ENCODE data around the gene UBASH3B.
A peak's percentile ranks its signal among the peaks of the same experiment; 100 is the strongest.

The UBASH3B gene

DNA sequence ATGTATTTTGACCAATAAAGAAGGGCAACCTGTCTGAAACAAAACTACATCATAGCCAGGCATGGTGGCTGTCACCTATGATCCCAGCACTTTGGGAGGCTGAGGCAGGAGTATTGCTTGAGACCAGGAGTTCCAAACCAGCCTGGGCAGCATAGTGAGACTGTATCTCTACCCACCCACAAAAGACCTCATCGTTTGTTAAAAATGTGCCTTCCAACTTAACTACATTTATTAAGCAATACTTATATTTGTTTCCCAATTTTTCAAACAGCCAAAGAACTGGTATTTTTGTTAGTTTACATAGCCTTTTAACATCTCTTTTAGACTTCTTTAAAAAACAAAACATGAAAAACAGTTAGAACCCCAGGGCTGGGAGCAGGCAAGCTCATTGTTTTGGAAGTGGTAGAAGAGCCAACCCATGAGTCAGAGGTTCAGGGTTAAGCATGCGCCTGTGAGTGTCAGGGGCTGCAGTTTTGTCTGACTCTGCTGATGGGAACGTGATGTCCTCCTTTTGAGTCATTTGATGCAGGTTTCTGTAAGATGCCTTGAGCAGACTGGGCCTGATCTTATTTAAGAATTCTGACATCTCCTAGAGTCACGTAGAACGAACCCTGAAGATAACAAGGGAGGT, 128.9 kb downstream of the UBASH3B start:
- DNase-seq (ENCODE audit: low read depth): no peak

DNA sequence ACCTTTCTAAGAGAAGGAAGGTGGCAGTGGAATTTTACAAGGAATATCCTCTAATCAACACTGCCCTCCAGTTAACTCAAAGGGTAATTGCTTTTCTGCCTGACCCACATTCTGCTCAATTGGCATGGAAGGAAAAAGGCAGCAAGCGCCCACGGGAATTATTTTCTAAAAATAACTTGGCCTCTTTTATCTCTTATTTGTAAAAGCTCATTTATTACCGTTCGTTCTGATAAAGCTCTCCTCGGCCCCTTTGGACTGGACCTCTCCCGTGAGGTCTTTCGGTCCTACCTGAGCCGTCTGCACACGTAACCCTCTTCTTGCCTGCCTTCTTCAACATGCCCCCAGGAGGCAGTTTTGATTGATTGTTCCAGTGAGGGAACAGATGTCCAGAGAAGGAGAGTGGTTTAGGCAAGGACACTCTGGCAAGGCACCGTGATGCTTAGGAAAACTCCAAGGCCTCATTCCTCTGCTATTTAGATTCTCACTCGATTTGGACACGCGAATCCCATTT, 129.6 kb downstream of the UBASH3B start:
- no peak for DNase-seq (ENCODE audit: low read depth)

DNA sequence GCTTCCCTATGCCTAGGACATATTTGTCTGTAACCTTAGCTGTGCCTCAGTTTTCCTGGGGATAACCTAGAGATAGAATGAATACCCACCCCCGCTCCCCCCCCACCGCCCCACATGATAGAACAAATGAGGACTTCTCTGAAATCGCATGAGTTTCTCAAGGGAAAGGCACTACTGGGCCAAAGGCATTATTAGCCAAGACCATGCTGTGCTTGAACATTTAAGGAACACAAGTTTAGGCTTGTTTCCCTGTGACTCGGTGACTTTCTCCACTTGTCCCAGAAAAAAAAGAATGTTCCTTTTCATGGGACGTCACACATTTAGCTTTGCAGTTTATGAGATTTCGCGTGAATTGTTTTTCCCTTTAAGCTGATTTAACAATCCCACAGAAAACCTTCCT, 131.4 kb downstream of the UBASH3B start:
- DNase-seq (ENCODE audit: low read depth): no peak

DNA sequence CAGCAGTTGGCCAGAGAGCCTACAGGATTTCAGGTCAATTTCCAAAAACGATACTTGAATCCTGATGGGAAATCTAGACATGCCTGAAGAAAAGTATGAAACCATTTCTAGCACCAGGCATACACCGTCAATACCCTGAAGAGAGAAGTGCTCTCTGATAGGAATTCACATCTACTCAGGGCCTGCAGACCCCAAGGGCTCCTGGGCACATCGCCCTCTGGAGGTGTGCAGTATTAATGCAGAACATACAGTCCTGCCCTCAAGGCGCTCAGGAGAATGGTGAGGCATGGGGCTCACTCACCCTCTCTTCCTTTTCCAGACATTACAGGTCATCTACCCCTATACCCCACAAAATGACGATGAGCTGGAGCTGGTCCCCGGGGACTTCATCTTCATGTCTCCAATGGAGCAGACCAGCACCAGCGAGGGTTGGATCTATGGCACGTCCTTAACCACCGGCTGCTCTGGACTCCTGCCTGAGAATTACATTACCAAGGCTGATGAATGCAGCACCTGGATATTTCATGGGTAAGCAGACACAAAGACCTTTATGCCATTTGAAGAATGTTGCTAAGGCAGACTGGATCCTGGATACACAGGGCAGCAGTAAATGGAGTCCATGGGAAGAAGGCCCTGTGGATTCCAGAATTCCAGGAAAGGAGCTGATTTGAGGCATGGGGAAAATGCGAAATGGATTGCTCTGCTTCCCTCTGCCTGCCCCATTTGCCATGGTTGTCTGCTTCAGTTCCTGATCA, 133.4 kb downstream of the UBASH3B start:
- DNase-seq (ENCODE audit: low read depth): no peak

DNA sequence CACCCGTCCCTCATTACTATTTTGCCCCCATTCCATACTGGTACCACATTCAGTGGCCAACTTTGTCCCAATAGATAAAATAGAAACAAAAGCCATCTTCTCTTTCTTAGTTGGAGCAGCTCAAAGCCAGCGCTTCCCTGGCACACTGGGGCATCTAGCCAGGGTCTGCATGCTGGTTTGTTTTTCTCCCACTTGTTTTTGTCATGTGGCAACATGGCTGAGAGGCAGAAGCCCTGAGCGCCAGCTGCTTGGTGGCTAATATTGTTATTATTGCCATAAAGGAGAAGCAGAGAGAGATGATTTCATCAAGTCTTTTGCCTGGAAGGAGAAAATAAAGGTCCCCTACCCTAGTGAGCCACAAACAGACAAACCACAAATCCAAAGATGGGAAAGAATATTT, 134.4 kb downstream of the UBASH3B start:
- no peak for DNase-seq (ENCODE audit: low read depth)

DNA sequence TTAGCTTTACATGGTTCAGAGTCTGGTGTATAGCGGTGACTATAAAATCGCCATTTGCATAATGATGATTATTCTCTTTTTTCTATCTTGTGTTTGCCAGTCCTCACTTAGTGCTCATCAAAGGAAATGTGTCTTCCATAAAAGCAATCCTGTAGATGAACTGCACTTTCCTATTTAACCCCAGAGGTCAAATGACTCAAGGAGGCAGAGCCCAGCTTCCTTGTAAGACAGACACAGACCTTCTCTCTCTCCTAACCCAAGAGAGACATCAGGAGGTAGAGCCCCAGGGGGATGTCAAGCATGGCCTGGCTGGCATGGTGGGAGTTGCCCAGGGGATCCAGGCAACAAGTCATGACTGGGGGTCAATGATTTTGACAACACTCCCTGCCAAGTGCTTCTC, 135.9 kb downstream of the UBASH3B start:
- no peak for DNase-seq (ENCODE audit: low read depth)

DNA sequence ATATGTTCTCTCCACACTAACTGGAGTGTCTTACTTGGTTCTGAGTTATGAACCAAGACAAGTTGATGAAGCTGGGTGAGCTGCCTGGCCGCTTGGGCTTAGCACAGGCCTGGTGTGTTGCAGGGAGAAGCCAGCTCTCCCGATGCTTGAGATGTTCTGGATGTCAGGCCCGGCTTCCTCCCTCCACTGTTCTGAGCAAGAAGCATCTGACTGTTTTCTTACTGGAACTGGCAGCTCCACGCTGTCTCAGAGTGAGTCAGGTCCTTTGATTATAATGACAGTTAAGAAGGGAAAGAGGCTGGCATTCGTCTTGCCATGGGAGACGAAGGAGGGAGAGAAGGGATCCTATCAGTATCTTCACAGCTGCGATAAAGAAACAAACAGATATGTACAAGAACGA, 136.3 kb downstream of the UBASH3B start:
- DNase-seq (ENCODE audit: low read depth): no peak

DNA sequence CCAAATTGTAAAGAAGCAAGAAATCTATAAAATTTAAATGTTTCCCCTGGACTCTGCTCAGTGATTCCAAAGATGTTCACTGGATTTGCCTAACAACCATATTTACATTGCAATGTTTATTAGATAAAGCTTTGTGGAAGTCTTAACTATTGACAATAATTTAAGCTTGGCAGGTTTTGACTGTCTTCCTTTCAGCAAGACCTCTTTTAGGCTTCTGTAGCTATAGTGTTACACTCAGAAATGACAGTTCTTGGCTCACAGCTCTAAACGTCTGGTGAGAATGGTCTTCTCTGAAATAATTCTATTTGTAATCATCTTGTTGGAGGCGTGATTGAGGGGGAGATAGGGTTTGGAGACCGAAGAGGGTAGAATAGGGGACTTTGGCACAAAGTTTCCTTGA, 138.0 kb downstream of the UBASH3B start:
- no peak for DNase-seq (ENCODE audit: low read depth)

DNA sequence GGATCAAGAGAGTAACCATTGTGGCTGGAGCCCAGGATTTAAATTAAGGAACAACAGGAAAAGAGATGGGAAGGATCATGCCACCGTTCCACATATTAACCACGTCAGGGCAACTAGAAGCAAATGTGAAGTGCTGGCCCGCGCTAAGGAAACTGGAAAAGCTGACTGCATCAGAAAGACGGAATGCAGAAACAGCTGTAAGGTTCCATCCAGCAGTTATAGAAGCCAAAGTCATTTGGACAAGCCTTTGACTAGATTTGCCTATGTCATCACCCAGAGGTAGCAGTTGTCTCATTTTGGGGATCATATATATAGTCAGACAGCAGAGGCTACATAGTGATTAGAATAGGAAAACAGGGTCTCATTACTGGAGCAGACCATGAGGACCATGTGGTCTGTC, 139.8 kb downstream of the UBASH3B start:
- no peak for DNase-seq (ENCODE audit: low read depth)

DNA sequence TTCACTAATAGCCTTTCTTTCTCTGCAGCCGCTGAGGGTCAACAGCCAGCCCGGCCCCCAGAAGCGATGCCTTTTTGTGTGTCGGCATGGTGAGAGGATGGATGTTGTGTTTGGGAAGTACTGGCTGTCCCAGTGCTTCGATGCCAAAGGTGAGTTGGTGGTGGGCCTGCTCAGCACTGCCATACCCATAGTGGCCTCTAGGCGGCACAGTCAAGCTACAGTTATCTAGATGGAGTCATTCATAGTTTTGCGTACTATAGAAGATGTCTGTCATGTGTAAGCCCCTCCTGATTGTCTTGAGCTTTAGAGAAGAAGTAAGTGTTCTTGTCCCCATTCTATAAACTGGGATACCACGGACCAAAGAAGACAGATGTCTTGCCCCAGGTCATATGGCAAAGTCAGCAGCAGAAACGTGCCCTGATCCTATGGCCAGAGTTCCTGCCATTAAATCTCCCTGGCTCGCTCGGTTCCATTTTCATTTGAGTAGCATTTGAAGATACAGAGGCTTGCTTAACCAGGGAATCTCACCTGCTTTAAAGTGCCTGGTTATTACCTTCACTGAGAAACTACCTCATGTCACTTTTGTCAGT, 140.7 kb downstream of the UBASH3B start:
- DNase-seq (ENCODE audit: low read depth): peak; percentile 33

DNA sequence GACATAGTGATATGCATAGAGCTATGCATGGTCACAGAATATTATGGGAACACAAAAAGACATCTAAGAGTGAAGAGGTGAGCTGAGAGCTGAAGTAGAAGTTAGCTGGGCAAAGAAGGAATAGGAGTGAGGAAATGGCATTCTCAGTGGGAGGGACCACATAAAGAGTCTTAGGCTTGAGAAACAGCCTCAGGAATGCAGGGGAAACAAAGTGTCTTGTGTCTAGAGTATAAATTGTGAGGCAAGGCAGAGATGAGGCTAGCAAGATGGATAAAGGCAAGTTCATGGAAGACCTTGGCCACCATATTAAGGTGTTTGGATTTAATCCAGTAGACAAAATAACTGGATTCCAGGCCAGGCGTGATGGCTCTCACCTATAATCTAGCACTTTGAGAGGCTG, 142.1 kb downstream of the UBASH3B start:
- DNase-seq (ENCODE audit: low read depth): no peak

DNA sequence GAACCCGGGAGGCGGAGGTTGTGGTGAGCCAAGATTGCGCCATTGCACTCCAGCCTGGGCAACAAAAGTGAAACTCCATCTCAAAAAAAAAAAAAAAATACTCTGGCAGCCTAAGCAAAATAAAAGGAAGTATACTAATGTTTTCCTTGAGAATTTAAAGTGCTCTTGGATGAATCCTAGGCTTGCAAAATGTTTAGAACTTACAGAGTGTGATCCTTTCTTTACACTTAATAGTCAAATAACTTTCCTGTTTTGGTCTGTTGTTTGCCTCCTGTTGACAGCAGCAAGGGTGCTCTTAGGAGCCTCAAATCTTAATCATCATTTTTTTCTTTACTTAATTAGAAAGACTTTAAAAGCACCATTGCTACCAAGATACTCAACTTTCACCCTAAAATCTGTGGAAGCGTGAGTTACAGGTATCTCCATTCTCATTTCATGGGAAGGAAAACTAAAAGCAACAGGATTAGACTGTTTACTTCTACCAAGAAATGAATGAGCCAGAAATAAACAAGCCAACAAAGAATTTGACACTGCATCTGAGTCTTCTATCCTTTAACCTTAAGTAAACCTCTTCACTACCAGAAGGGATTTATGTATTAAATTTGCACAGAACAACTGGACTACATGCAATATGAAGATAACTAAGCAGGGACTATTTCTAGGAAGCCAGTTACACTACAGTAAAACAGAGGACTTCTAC, 144.0 kb downstream of the UBASH3B start:
- DNase-seq (ENCODE audit: low read depth): no peak

DNA sequence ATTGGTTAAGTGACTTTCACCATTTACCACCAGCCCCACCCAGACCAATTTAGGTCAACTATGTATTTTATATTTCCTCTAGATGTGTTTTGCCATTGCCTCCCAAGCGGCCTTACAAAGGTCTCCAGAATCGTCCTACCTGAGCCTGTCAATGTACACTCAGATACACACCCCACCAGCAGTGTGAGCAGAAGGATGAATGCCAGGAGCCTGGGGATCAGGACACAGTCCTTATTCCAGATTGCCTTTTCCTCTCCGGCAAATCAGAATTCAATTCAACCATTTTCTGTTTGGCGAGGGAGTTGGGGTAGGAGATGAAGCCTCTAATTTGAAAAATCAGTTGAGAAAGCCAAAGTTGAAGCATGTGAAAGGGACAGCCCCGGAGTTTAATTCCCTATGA, 147.4 kb downstream of the UBASH3B start:
- no peak for DNase-seq (ENCODE audit: low read depth)

DNA sequence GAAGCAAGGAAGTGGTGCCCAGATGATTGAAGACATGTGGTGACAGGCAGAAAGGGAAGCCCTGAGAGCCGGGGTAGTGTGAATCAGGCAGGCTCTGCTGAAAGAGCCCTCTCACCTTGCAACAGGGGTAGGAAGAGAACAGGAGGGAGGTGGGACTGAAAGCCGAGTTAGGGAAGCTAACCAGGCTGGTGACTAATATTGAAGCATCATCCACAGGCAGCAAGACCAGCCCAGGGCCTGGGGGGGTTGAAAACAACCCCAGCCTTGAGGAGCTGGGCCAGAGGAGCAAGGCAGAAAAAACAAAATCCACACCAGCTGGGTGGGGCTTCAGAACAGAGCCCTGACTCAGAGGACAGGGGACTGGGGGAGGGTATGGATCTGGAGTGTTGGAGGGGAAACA, 147.8 kb downstream of the UBASH3B start:
- DNase-seq (ENCODE audit: low read depth): no peak

DNA sequence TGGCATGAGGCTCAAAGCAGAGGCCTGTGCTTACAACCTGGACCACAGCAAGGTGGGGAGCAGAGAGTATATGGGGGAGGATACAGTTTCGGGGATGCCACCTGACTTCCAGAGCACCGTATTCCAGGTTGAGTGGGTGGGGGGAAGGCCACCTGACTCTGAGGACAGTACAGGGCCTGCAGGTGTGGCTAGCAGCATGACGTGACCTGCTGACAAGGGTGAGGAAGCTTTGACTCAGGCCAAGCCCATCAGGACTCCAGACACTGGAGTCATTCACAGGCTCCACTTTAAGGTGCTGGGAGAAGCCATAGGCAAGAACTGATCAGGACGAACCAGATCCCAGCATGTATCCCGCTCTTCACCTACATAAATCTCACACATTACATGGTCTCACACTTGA, 148.2 kb downstream of the UBASH3B start:
- DNase-seq (ENCODE audit: low read depth): no peak

DNA sequence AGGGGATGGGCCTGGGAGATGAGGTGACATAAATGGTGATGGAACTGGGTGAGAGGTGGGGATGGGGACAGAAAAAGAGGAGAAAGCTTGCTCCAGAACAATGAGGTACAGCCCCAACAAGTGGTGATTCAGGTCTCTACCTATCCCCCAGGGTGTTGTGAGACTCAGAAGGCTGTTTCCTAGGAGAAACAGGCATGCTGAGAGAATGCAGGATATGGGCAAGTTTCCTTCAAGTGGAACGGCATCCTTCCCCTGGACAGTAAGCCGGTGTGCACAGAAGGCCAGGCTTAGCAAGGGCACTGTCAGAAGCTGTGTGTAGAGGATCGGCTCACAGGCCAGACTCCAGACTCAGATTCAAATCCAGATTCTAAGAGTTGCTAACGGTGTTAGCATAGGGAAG, 148.6 kb downstream of the UBASH3B start:
- DNase-seq (ENCODE audit: low read depth): no peak

DNA sequence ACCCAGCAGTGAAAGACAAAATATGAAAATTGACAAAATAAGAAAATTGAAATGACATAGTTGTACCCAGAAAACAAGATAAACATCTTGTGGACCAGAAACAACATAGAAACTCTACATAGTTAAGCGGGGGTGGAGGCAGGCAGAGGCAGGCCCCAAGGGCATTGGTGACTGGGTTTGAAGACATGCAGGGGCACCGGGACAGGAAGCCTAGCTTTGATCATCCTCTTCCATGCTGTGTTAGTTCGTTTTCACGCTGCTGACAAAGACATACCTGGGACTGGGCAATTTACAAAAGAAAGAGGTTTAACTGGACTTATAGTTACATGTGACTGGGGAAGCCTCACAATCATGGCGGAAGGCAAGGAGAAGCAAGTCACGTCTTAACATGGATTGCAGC, 149.3 kb downstream of the UBASH3B start:
- DNase-seq (ENCODE audit: low read depth): no peak

DNA sequence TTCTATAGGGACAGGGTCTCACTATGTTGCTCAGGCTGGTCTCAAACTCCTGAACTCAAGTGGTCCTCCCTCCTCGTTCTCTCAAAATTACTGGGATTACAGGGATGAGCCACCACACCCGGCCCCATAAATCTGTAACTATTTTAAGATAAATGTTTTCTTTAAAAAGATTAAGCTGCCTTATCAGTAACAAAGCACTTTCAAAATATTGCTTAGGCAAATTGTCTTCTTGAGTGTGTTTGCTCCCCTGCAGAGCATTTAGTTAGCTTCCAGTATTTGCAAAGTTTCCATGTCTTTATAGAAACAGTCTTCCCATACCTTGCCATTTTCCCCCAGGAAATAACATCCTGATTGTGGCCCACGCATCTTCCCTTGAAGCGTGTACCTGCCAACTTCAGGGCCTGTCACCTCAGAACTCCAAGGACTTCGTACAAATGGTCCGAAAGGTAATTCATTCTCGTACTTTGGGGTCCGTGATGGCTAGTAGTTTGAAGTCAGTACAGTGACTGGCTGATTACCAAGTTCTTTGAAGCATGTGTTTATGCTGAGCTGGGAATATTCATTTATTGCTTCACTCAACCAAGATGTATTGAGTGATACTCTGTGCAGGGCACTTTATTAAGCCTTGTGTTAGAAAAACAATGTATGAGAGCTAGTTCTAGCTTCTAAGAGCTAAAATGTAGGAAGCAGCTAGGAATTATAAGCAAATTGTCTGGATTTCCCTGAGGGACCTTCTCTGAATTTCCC, 152.4 kb downstream of the UBASH3B start:
- DNase-seq (ENCODE audit: low read depth): no peak

DNA sequence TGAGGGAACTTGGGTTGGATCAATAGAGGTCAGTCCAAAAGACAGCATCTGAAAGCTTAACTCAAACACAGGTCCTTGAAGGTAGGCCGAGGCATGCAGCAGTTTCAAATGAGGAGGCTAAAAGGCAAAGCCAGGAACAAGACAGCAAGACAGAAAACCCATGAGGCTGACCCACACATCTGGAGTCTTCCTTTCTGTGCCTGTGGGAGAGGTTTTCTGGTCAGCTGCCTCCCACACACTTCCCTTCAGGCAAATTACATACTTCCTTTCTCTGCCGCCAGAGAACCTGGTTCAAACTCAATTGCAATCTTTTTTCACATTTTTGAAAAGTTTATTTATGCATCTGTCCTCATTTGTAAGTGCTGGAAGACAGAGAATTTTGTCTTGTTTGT, 153.0 kb downstream of the UBASH3B start:
- DNase-seq (ENCODE audit: low read depth): no peak

DNA sequence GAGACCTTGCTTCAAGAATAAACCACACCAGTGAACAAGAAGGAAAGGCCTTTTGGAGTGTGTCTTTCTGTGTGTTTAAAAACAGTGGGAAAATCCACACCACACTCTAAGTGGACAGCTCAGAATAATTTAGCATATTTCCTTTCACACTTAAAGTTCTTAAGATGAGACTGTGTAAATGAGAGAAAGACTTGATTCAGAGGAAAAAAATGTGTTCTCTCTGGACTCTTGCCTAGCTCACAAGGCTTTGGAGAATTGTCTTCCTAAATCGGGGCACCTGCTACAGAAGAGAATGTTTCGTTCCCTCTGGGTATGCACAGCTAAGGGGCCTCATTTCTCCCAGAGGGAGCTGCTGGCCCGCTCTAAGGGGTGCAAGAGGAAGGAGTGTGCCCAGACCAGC, 154.3 kb downstream of the UBASH3B start:
- DNase-seq (ENCODE audit: low read depth): no peak

DNA sequence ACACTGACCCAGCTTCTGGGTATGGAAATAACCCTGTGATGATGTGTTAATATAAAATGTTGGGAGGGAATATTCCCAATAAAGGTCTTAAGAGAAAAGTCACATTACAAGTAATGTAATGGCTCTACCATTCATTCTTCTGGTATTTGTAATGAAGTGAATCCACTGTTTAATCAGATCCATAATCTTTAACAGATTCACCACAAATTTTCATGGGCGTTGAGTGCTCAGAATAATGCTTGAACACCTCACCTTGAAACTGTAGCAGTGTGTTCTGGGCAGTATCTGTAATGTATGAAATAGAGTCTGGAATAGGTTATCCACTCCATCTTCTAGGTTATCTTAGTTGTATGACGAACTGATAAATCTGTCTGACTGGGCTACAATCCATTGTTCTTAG, 156.2 kb downstream of the UBASH3B start:
- DNase-seq (ENCODE audit: low read depth): no peak

DNA sequence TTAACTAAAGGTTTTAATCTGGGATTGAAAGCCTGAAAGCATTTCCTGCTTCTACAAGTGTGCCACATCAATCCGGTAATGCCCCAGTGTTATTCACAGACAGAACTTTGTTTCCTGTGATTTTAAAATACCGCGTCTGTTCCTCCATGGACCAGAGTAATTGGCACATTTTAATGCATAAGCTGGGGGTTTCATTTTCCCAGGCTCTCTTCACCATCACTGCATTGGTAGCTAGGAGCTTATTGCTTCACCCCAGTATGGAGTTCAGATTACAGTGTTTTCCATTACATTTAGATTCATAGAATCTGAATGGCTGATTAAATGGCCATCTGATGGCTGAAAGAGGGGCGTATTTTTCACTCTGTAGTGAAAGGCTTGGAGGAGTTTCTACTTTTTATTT, 157.1 kb downstream of the UBASH3B start:
- DNase-seq (ENCODE audit: low read depth): no peak

All from T follicular helper cell (primary cell).